Measurements from ENCODE around the gene FOSB. TPM values are rescaled to one million over a fixed set of nuclear protein-coding genes. Genes with fewer than 3 reads are reported as not detected.

The FOSB gene
- total and polyA plus RNA-seq, 2 donors (not counting 3 experiments of a cell fraction or from before 2014, with no cell fraction given): 2.0 to 10.7 TPM

DNA sequence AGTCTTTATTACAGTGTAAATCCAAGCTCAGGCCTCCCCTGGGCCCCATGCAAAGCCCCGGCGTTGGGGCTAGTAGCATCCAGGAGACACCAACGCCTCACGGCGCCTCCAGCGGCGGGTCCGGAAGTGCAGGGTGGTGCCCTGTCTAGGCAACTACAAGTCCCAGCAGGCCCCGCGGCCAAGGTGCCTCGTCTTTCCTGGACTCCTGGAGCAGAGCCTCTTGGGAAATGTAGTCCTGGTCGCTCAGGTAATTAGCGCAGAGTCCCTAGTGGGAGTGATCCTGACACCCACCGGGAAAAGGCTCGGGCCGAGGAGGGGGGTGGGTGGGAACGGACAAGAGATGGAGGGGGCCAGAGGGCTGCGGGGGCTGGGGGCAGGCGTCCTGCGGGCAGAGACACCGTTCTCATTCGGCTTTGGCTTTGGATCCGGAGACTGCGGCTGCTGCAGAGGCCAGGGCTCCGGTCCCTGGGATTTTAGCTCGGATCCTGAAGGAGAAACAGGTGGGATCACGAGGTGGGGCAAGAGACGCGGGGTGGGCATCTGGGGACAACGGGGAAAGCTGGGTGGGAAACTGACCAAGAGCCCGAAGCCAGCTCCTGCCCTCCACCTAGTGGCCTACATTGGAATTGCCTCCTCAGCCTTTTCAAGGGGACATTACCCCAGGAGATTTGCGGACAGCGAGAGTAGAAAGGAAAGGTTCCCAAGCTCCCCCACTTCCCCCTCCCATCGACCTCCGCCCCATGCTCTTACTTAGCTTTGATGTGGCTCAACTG lies 17.7 kb downstream of the FOSB start:
- Histone ChIP-seq H3K9me3 (replicated peaks; ENCODE audit: control insufficient read depth, insufficient read depth, low read length) (no peaks in the 10 kb centered on the region), H3K27ac (ENCODE audit: insufficient read depth, low read depth, low read length) (peak overlapping the region; percentile 19), H3K79me2 (ENCODE audit: control insufficient read depth, insufficient read depth, low read length) (no peaks in the 10 kb centered on the region), H3K9ac (replicated peaks; ENCODE audit: extremely low read depth, insufficient read depth, low read length) (peak overlapping the region; percentile 68), H4K20me1 (replicated peaks; ENCODE audit: control insufficient read depth, extremely low read depth, insufficient read depth, low read length) (no peaks in the 10 kb centered on the region), H3K4me2 (ENCODE audit: insufficient read depth, low read length) (peak overlapping the region; percentile 82), H2AFZ (ENCODE audit: low read depth, low read length) (peak overlapping the region; percentile 91), H3K9me1 (replicated peaks; ENCODE audit: control insufficient read depth, extremely low read depth, insufficient read depth, low read length) (no peaks in the 10 kb centered on the region), H3K27me3 (ENCODE audit: control insufficient read depth in 2 of 2, insufficient read depth in 2 of 2, low read length in 2 of 2) (no peaks in the 10 kb centered on the region), H3K4me3 (replicated peaks in 1 of 3; ENCODE audit: insufficient read depth in 1 of 3, low read depth in 1 of 3, low read length in 3 of 3) (peak overlapping the region; percentile 56 to 66 (median 61)), H3K36me3 (ENCODE audit: control insufficient read depth in 2 of 2, extremely low read depth in 1 of 2, insufficient read depth in 2 of 2, low read length in 2 of 2) (no peaks in the 10 kb centered on the region), H3K4me1 (ENCODE audit: control insufficient read depth, extremely low read depth, insufficient read depth, low read length) (no peaks in the 10 kb centered on the region)
- intact Hi-C loops (cut with micrococcal nuclease) (loop anchor here (2.0 kb wide), 1 partner anchor 21 kb away; the partner anchor contains the start of gene VASP), dilution Hi-C loops (cut with MboI; ENCODE audit: extremely low pct_ligation_motif_present, low sequenced_read_pairs) (no loop called here)
- ChIA-PET CTCF (interaction anchor here (0.7 to 3.1 kb wide), 32 partner anchors 9 to 207 kb away, joined by 3 to 132 read pairs (median 5); partner anchors contain the start of genes ERCC1, FOSB, OPA3 and PPP1R13L), POLR2A (interaction anchor here (0.5 to 0.6 kb wide), 2 partner anchors 87 to 284 kb away, joined by 4 to 9 read pairs; partner anchors contain the start of gene SIX5)
- DNase-seq (ENCODE audit: low read depth, low spot score) (peak; percentile 85), FAIRE-seq (peak; percentile 96)
- no TSS peak for BruUV-seq (replicated peaks)
- TF ChIP-seq POLR2AphosphoS5 (IDR thresholded peaks at IDR 0.05; ENCODE audit: insufficient read depth, low read depth, low read length): no peak
- TF ChIP-seq, protein P1, sequence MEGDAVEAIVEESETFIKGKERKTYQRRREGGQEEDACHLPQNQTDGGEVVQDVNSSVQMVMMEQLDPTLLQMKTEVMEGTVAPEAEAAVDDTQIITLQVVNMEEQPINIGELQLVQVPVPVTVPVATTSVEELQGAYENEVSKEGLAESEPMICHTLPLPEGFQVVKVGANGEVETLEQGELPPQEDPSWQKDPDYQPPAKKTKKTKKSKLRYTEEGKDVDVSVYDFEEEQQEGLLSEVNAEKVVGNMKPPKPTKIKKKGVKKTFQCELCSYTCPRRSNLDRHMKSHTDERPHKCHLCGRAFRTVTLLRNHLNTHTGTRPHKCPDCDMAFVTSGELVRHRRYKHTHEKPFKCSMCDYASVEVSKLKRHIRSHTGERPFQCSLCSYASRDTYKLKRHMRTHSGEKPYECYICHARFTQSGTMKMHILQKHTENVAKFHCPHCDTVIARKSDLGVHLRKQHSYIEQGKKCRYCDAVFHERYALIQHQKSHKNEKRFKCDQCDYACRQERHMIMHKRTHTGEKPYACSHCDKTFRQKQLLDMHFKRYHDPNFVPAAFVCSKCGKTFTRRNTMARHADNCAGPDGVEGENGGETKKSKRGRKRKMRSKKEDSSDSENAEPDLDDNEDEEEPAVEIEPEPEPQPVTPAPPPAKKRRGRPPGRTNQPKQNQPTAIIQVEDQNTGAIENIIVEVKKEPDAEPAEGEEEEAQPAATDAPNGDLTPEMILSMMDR (IDR thresholded peaks at IDR 0.05; ENCODE audit: extremely low read depth in 1 of 2, insufficient read depth in 1 of 2, low read depth in 1 of 2, low read length in 2 of 2): peak; percentile 79 to 96

DNA sequence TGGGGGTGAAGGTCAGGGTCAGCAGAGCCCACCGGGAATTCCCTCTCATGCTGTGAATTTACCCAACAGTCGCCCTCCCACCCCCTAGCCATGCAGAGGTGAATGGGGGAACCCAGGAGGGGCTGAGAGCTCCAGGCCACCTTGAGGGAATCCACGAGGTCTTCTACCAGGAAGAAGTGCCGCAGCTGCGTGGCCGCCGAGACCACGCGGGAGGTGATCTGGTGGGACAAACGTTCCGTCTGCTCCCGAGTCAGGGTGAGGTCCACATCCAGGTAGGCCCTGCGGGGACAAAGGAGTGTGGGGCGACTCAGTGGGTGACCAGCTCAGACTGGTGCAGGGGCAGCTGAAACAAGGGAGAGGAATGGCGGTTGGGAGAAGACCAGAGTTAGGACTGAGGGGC lies 20.9 kb downstream of the FOSB start:
- POLR2A ChIA-PET: no interaction called here
- CTCF ChIA-PET: interaction anchor here (3.2 kb wide), 1 partner anchor 49 kb away, joined by 18 read pairs; no protein-coding TSS in a partner anchor
- Histone ChIP-seq H3K27ac (ENCODE audit: insufficient read depth, low read depth, low read length) (no peak overlapping the region), H4K20me1 (replicated peaks; ENCODE audit: control insufficient read depth, extremely low read depth, insufficient read depth, low read length) (no peaks in the 10 kb centered on the region), H3K9me3 (replicated peaks; ENCODE audit: control insufficient read depth, insufficient read depth, low read length) (no peaks in the 10 kb centered on the region), H3K36me3 (ENCODE audit: control insufficient read depth in 2 of 2, extremely low read depth in 1 of 2, insufficient read depth in 2 of 2, low read length in 2 of 2) (no peaks in the 10 kb centered on the region), H3K27me3 (ENCODE audit: control insufficient read depth in 2 of 2, insufficient read depth in 2 of 2, low read length in 2 of 2) (no peaks in the 10 kb centered on the region), H3K79me2 (ENCODE audit: control insufficient read depth, insufficient read depth, low read length) (no peaks in the 10 kb centered on the region), H3K4me2 (ENCODE audit: insufficient read depth, low read length) (no peak overlapping the region), H3K4me1 (ENCODE audit: control insufficient read depth, extremely low read depth, insufficient read depth, low read length) (peaks cover 11% of the 10 kb centered on the region), H3K9me1 (replicated peaks; ENCODE audit: control insufficient read depth, extremely low read depth, insufficient read depth, low read length) (no peaks in the 10 kb centered on the region), H3K9ac (replicated peaks; ENCODE audit: extremely low read depth, insufficient read depth, low read length) (no peak overlapping the region), H2AFZ (ENCODE audit: low read depth, low read length) (no peak overlapping the region), H3K4me3 (replicated peaks in 1 of 3; ENCODE audit: insufficient read depth in 1 of 3, low read depth in 1 of 3, low read length in 3 of 3) (no peak overlapping the region)
- DNase-seq (ENCODE audit: low read depth, low spot score) (no peak), FAIRE-seq (no peak)
- BruUV-seq (replicated peaks): no TSS peak
- TF ChIP-seq POLR2A (IDR thresholded peaks at IDR 0.05; ENCODE audit: low read depth, low read length) (no peak), MYC (IDR thresholded peaks at IDR 0.05; ENCODE audit: low read depth, low read length) (no peak), MAX (IDR thresholded peaks at IDR 0.05; ENCODE audit: insufficient read depth, insufficient read length) (no peak), EZH2 (IDR thresholded peaks at IDR 0.05; ENCODE audit: borderline replicate concordance, low read depth, low read length, severe bottlenecking) (no peak), FOS (IDR thresholded peaks at IDR 0.05; ENCODE audit: borderline replicate concordance, insufficient read depth, low read length) (no peak), GATA2 (IDR thresholded peaks at IDR 0.05; ENCODE audit: insufficient read depth, insufficient read length, low read depth, low read length) (no peak), JUN (IDR thresholded peaks at IDR 0.05; ENCODE audit: borderline replicate concordance, insufficient read depth, insufficient read length, low read depth) (no peak), POLR2AphosphoS5 (IDR thresholded peaks at IDR 0.05; ENCODE audit: insufficient read depth, low read depth, low read length) (no peak)
- TF ChIP-seq, protein P1 (IDR thresholded peaks at IDR 0.05; ENCODE audit: extremely low read depth in 1 of 2, insufficient read depth in 1 of 2, low read depth in 1 of 2, low read length in 2 of 2): no peak
- dilution Hi-C loops (cut with MboI; ENCODE audit: extremely low pct_ligation_motif_present, low sequenced_read_pairs): no loop called here
- intact Hi-C loops (cut with micrococcal nuclease): no loop called here

Measured in endothelial cell of umbilical vein (primary cell).